Measurements from ENCODE around the gene DAP.

- TF ChIP-seq POLR2A (IDR thresholded peaks at IDR 0.05) (no peak), CTCF (IDR thresholded peaks at IDR 0.05) (no peak)
Measured at GRCh38 chr5:10666531-10667299, 94.3 kb downstream of the DAP start.
